Dermis blood vessel endothelial cell (primary cell): ENCODE results near the gene ZNF865. TPM values are rescaled to one million over a fixed set of nuclear protein-coding genes. Genes with fewer than 3 reads are reported as not detected.

Experiments
- DNase-seq: peaks from one replicate; pipeline ENCODE4 v3.0.0; 2010
- total RNA-seq: library from RNA; depleted of rRNA; stranded (reverse); fragments of >200 nt; gene quantifications from 2 replicates; pipeline ENCODE4 v1.2.3, GENCODE V29; 2014

The ZNF865 gene
- total RNA-seq, 1 donor from 2014 or later, result 1.4 TPM

- DNase-seq, result peak; percentile 76
Observed at GRCh38 chr19:55647732-55648584, 42.5 kb downstream of the ZNF865 start, which contains the start of gene CCDC106. Gene CCDC106 (plus strand): TSS chr19:55648212. CDS start chr19:55649047, 835 bp downstream.

GRCh38 chr19:55648585-55649267 lies 43.3 kb downstream of the ZNF865 start:
- DNase-seq, result peak; percentile 22

GRCh38 chr19:55649268-55650125 lies 44.0 kb downstream of the ZNF865 start:
- no peak for DNase-seq

DNA sequence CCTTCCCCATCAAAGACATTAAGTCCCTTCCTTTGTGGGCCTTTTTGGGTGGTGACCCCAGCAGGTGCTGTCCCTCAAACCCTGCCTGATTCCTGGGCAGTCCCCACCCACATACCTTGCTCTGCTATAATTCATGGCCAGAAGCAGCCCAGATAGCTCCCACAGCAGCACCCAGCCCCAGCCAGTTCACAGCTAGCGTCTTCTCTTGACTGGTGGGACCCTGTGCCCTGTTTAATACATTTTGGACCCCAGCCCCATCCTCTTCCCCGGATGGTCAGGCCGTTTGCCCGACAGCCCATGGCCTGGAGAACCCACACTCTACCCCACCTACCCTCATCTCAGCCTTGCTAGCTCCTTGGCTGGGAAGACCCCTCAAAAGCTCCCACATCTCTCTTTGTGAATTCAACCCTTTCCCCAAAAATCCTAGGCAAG lies 44.7 kb downstream of the ZNF865 start:
- no peak for DNase-seq

DNA sequence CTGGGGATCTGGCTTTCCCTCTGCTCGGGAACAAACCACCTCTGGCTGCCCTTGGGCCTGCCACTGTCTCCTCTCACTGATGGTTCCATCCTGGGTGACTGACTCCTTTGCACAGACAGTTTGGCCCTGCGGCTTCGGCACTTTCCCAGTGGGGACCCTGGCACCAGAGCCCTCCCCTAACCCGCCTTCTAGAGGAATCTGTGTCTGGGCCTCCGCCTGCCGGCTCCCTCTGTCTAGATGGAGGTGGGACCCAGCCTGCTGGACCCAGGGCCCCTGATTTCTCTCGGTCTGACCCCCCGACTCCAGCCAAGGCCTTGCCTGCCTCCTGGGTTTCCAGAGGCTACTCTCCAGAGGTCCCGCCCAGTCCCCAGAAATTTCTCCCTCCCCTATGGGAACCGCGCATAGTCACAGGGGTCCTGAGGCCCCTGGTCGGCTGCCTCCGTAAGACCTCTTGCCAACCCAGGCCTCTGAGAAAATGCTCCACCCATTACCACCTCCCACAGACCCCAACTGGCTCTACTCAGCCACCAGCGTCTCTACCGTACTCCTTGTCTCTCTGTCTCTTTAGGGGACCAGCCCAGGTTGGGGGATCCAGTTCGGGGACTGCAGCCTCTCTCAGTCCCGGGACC lies 45.3 kb downstream of the ZNF865 start:
- no peak for DNase-seq

GRCh38 chr19:55651236-55651635 lies 45.8 kb downstream of the ZNF865 start:
- no peak for DNase-seq

GRCh38 chr19:55652311-55653128 lies 47.1 kb downstream of the ZNF865 start:
- no peak for DNase-seq

- DNase-seq, result peak; percentile 98
Observed at GRCh38 chr19:55653651-55654322, 48.3 kb downstream of the ZNF865 start.

GRCh38 chr19:55654323-55654867 lies 48.9 kb downstream of the ZNF865 start:
- DNase-seq, result peak; percentile 100

DNA sequence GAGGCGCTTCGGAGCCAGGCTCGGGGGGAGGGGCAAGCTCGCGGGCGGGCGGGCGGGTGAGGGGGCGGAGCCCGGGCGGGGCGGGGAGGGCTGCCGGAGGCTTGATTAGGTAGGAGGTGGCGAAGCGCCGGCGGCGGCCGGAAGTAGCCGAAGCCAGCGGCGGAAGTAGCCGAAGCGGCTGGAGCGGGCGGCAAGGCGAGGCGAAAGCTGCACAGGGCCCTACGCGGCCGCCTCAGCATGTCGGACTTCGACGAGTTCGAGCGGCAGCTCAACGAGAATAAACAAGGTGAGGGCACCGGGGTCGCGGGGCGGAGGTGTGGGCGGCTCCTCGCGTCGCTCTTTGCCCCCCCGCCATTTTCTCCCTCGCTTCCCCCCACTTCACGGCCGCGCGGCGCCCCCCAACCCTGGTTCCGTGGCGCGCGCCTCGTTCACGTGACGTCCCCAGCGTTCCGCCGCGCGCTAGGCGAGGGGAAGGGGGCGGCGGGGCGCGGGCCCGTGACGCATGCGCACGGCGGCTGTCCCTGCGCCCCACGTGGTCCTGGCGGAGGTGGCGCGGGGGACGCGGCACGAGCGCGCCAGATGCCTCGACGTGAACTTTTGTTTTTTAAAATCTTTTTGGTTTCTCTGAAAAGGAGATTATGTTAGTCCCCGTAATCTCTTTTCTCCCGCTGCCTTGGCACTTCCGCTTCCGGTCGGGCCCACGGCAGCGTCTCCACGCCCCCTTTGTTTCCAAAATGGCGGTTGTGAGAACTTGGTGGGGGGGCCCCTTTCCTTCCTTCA lies 49.6 kb downstream of the ZNF865 start, which contains the start of gene U2AF2:
TSS of gene U2AF2 (plus strand) at position 168 of the 780 bp plus-strand sequence. CDS start at position 238, 70 bp downstream.
- peak; percentile 95 for DNase-seq

- no peak for DNase-seq
Observed at GRCh38 chr19:55655648-55656040, 50.2 kb downstream of the ZNF865 start.

GRCh38 chr19:55656552-55656951 lies 51.1 kb downstream of the ZNF865 start:
- DNase-seq, result no peak

DNA sequence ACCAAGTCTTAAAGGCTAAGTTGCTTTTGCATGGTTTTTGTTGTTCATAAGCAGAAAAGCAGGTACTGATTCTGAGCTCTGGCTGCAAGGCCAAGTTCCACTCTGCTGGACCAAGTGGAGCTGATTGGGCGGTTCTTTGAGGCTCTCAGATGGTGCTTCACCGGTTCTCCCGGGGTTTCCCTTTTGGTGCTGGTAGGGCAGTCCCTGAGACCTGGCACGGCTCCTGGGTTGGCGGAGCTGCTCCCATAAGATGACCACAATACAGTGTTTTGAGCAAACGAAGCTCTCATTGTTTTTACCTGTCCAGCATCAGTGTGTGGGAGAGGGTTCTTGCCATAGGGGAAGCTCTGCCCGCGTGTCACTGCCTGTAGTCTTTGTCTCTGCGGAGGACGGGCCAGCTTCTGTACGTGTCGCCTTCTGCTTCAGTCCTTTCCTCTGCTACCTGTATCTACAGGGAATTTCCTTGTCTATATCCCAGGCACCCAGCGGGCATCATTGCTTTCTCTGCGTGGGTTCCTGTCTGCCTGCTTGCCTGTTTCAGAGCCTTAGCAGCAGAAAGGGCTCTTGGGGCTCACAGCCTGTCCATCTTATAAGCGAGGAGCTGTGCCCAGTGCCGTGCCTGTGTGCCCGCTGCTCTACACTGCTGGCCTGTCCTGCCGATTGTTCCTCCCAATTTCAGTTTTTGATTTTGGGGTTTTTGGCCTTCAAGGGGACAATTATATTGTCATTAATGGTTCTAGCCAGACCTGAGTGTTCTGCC lies 51.7 kb downstream of the ZNF865 start:
- peak; percentile 37 for DNase-seq

- DNase-seq, result no peak
Observed at GRCh38 chr19:55658846-55659459, 53.5 kb downstream of the ZNF865 start.

DNA sequence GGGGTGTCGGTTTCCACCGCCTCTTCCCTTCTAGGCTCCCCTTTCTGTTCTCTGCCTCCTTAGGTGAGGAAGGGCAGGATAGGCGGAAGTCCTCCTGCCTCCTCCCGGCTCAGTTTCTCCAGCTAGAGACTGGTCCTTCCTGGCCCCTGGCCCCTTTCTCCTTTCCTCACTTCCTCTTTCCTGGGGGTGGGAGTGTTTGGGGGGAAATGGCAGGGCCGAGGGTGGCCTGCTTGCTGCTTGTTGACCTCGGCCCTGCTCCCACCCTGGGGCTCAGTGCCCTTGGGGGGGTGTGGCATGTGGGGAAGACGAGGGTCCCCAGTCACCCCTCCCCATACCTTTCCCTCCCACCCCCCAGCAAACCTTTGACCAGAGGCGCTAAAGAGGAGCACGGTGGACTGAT lies 54.4 kb downstream of the ZNF865 start:
- no peak for DNase-seq

DNA sequence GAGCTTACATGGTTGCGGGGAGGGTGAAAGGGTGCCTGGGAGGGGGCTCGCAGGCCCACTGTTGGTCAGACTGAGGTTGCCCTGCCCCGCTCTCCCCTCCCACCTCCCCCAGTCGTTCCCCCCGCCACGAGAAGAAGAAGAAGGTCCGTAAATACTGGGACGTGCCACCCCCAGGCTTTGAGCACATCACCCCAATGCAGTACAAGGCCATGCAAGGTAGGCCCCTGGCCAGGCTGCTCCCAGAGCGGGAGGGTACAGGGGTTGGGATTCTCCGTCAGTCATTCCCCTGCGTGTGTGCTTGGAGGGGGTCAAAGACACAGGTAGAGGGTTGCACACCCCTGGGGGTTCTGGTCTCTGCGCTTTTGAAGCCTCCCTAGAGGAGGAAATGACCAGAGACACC lies 55.0 kb downstream of the ZNF865 start:
- DNase-seq, result no peak

DNA sequence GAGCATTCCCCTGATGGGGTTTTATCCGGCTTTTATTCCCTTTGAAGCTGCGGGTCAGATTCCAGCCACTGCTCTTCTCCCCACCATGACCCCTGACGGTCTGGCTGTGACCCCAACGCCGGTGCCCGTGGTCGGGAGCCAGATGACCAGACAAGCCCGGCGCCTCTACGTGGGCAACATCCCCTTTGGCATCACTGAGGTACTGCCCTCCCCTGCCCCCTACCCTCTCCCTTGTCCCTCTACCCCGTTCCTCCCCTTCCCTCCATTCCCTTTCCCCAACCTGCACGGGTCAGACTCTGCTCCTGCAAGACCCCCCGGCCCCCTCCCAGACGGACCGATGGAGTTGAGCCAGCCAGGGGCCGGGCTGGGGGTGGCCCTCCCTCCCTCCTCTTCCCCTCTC lies 55.5 kb downstream of the ZNF865 start:
- DNase-seq, result no peak

- DNase-seq, result no peak
Observed at GRCh38 chr19:55661826-55662225, 56.4 kb downstream of the ZNF865 start.
